GM12874 (cell line): Measurements from ENCODE around the gene GLUL.

Source experiments
- CTCF ChIP-seq: IDR thresholded peaks from 2 replicates; pipeline ENCODE4 v1.5.1; 2011; ENCODE audit warnings: low read depth, mild to moderate bottlenecking, control low read depth, low read length, moderate library complexity; ENCODE audit not compliant: insufficient read depth

Gene GLUL

GRCh38 chr1:182391362-182392049, at the start of gene GLUL:
GLUL (minus strand) TSS chr1:182391790; CDS start chr1:182388737, 3,053 bp downstream.
- TF ChIP-seq CTCF, result no peak

GRCh38 chr1:182438326-182438725, 46.7 kb upstream of the GLUL start:
- TF ChIP-seq CTCF, result no peak

GRCh38 chr1:182433580-182433979, 42.0 kb upstream of the GLUL start:
- TF ChIP-seq CTCF, result no peak

GRCh38 chr1:182431278-182431677, 39.7 kb upstream of the GLUL start:
- TF ChIP-seq CTCF, result no peak

- no peak for TF ChIP-seq CTCF
These were observed 38.9 kb upstream of the GLUL start for GRCh38 chr1:182430263-182431068.

- no peak for TF ChIP-seq CTCF
These were observed 36.5 kb upstream of the GLUL start for GRCh38 chr1:182428043-182428442.
